ENCODE measurements around the gene ELF4.

Gene ELF4

GRCh38 chrX:130028196-130028595 lies 82.1 kb downstream of the ELF4 start:
- WGBS, result 80% methylated on average over 5 of the region's 5 CpGs
- Histone ChIP-seq H3K4me1 (ENCODE audit: insufficient read depth, low read length) (no peaks in the 10 kb centered on the region), H3K27me3 (ENCODE audit: insufficient read depth, low read length) (no peaks in the 10 kb centered on the region), H3K4me3 (ENCODE audit: low read length) (no peak overlapping the region), H3K27ac (ENCODE audit: low read depth, low read length) (no peak overlapping the region), H3K9me3 (ENCODE audit: insufficient read depth, low read depth, low read length) (no peaks in the 10 kb centered on the region), H3K9ac (ENCODE audit: low read depth, low read length) (no peak overlapping the region), H3K36me3 (ENCODE audit: insufficient read depth, low read length) (peaks cover 16% of the 10 kb centered on the region; the same call in 1 of the 2 replicates)

GRCh38 chrX:130027569-130027968 lies 82.7 kb downstream of the ELF4 start:
- H3K4me1 ChIP-seq (ENCODE audit: insufficient read depth, low read length), result no peaks in the 10 kb centered on the region
- WGBS, result 96% methylated on average over 3 of the region's 4 CpGs
- no peak overlapping the region for H3K4me3 ChIP-seq (ENCODE audit: low read length)
- H3K9ac ChIP-seq (ENCODE audit: low read depth, low read length), result no peak overlapping the region
- H3K36me3 ChIP-seq (ENCODE audit: insufficient read depth, low read length), result peaks cover 18% of the 10 kb centered on the region; the same call in 1 of the 2 replicates
- H3K27me3 ChIP-seq (ENCODE audit: insufficient read depth, low read length), result no peaks in the 10 kb centered on the region
- H3K9me3 ChIP-seq (ENCODE audit: insufficient read depth, low read depth, low read length), result no peaks in the 10 kb centered on the region
- no peak overlapping the region for H3K27ac ChIP-seq (ENCODE audit: low read depth, low read length)

- Histone ChIP-seq H3K4me1 (ENCODE audit: insufficient read depth, low read length) (no peaks in the 10 kb centered on the region), H3K9ac (ENCODE audit: low read depth, low read length) (no peak overlapping the region), H3K9me3 (ENCODE audit: insufficient read depth, low read depth, low read length) (no peaks in the 10 kb centered on the region), H3K27me3 (ENCODE audit: insufficient read depth, low read length) (no peaks in the 10 kb centered on the region), H3K36me3 (ENCODE audit: insufficient read depth, low read length) (peaks cover 15% of the 10 kb centered on the region; the same call in 1 of the 2 replicates), H3K27ac (ENCODE audit: low read depth, low read length) (no peak overlapping the region), H3K4me3 (ENCODE audit: low read length) (no peak overlapping the region)
- WGBS, result 71% methylated on average over 19 of the region's 19 CpGs
Observed at GRCh38 chrX:130025256-130025655, 85.0 kb downstream of the ELF4 start.

- Histone ChIP-seq H3K9me3 (ENCODE audit: insufficient read depth, low read depth, low read length) (no peaks in the 10 kb centered on the region), H3K27ac (ENCODE audit: low read depth, low read length) (no peak overlapping the region), H3K9ac (ENCODE audit: low read depth, low read length) (no peak overlapping the region), H3K4me1 (ENCODE audit: insufficient read depth, low read length) (no peaks in the 10 kb centered on the region), H3K36me3 (ENCODE audit: insufficient read depth, low read length) (peaks cover 15% of the 10 kb centered on the region; the same call in 1 of the 2 replicates), H3K27me3 (ENCODE audit: insufficient read depth, low read length) (no peaks in the 10 kb centered on the region), H3K4me3 (ENCODE audit: low read length) (no peak overlapping the region)
- 20% methylated on average over 9 of the region's 9 CpGs for WGBS
Observed at GRCh38 chrX:130024127-130024526, 86.2 kb downstream of the ELF4 start.

GRCh38 chrX:130020661-130021324 lies 89.5 kb downstream of the ELF4 start:
- Histone ChIP-seq H3K27me3 (ENCODE audit: insufficient read depth, low read length) (no peaks in the 10 kb centered on the region), H3K4me1 (ENCODE audit: insufficient read depth, low read length) (no peaks in the 10 kb centered on the region), H3K9ac (ENCODE audit: low read depth, low read length) (no peak overlapping the region), H3K9me3 (ENCODE audit: insufficient read depth, low read depth, low read length) (no peaks in the 10 kb centered on the region), H3K36me3 (ENCODE audit: insufficient read depth, low read length) (peaks cover 8% of the 10 kb centered on the region; the same call in 1 of the 2 replicates), H3K4me3 (ENCODE audit: low read length) (no peak overlapping the region), H3K27ac (ENCODE audit: low read depth, low read length) (no peak overlapping the region)
- 72% methylated on average over 15 of the region's 15 CpGs for WGBS

- H3K36me3 ChIP-seq (ENCODE audit: insufficient read depth, low read length), result peaks cover 1% of the 10 kb centered on the region; the same call in 1 of the 2 replicates
- 95% methylated on average over 1 of the region's 1 CpG for WGBS
Observed at GRCh38 chrX:130018143-130018542, 92.2 kb downstream of the ELF4 start.

GRCh38 chrX:130015181-130015580 lies 95.1 kb downstream of the ELF4 start:
- no peak overlapping the region for H3K9ac ChIP-seq (ENCODE audit: low read depth, low read length)
- no peak overlapping the region for H3K27ac ChIP-seq (ENCODE audit: low read depth, low read length)
- 93% methylated on average over 15 of the region's 15 CpGs for WGBS
- H3K9me3 ChIP-seq (ENCODE audit: insufficient read depth, low read depth, low read length), result no peaks in the 10 kb centered on the region
- no peaks in the 10 kb centered on the region for H3K4me1 ChIP-seq (ENCODE audit: insufficient read depth, low read length)
- H3K27me3 ChIP-seq (ENCODE audit: insufficient read depth, low read length), result no peaks in the 10 kb centered on the region
- H3K36me3 ChIP-seq (ENCODE audit: insufficient read depth, low read length), result no peaks in the 10 kb centered on the region; the same call in 1 of the 2 replicates
- H3K4me3 ChIP-seq (ENCODE audit: low read length), result no peak overlapping the region

More at GRCh38 chrX:130018143-130018542, 92.2 kb downstream of the ELF4 start:
- no peak overlapping the region for H3K4me3 ChIP-seq (ENCODE audit: low read length)
- no peaks in the 10 kb centered on the region for H3K9me3 ChIP-seq (ENCODE audit: insufficient read depth, low read depth, low read length)
- no peak overlapping the region for H3K9ac ChIP-seq (ENCODE audit: low read depth, low read length)
- H3K4me1 ChIP-seq (ENCODE audit: insufficient read depth, low read length), result no peaks in the 10 kb centered on the region
- H3K27ac ChIP-seq (ENCODE audit: low read depth, low read length), result no peak overlapping the region
- H3K27me3 ChIP-seq (ENCODE audit: insufficient read depth, low read length), result no peaks in the 10 kb centered on the region
